Thyroid gland (tissue), 4 donors: ENCODE data around the gene DLG2.

Source experiments
- CTCF ChIP-seq, 6 experiments: fragments of 200-600 bp in 3 of 6; fragments of 450-650 bp in 3 of 6; sonication (generic) in 3 of 6; IDR thresholded peaks; one replicate each; pipeline ENCODE4 v1.5.1; 2016 to 2019; ENCODE audit warnings: antibody characterized with exemption in 6 of 6, mild to moderate bottlenecking in 2 of 6, inconsistent platforms in 1 of 6, moderate library complexity in 1 of 6
- POLR2A ChIP-seq, 2 donors: fragments of 450-650 bp; IDR thresholded peaks; one replicate each; pipeline ENCODE4 v1.6.1; 2017; ENCODE audit warnings: antibody characterized with exemption in 2 of 2, mild to moderate bottlenecking in 2 of 2, moderate library complexity in 1 of 2

DNA sequence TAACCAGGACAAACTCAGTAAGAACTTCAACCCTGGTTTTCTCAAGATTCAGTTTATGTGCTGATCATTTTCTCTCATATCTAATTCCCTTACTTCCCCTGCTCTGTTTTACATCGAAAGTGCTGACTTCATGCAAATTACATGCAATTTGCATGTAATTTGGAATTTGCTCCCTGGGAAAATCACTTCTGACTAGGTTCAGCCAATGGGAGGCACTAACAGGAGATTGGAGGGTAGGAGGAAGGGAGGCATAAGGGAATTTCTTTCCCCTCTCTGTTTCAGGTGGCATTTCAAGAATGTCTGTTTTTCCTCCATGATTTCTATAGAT is 1977.7 kb downstream of the DLG2 start:
- TF ChIP-seq CTCF (IDR thresholded peaks at IDR 0.05) (no peak), POLR2A (IDR thresholded peaks at IDR 0.05) (no peak)
